Measurements from ENCODE around the gene ITGB1.
"Not testable (repeated sequence)": the region's sequence is repeated elsewhere in the genome, so short reads cannot be mapped to it uniquely, and the experiment has no call there.

The ITGB1 gene

DNA sequence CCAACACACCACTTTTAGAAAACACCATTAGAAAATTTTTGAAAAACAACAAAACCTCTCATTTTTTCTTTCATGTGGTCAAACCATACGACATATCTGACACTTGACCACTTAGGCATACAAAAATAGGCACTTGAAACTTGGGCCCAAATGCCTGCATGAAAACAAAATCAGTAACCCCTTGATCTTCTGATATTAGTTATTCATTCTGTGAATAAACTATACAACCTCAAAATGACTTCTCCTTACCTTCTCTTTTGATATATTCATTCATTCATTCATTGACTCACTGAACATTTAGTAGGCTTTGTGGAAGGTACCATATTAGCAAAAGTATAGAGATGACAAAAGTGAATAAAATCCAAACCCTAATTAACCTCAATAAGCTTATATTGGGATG lies 26.4 kb downstream of the ITGB1 start:
- DNase-seq = no peak

- no peak for DNase-seq
These were observed 28.0 kb downstream of the ITGB1 start for GRCh38 chr10:32930036-32930435.

- DNase-seq = no peak
These were observed 28.4 kb downstream of the ITGB1 start for GRCh38 chr10:32929634-32930033.

GRCh38 chr10:32927750-32928149 lies 30.3 kb downstream of the ITGB1 start:
- DNase-seq = no peak

GRCh38 chr10:32923849-32924248 lies 34.2 kb downstream of the ITGB1 start:
- no peak for DNase-seq

DNA sequence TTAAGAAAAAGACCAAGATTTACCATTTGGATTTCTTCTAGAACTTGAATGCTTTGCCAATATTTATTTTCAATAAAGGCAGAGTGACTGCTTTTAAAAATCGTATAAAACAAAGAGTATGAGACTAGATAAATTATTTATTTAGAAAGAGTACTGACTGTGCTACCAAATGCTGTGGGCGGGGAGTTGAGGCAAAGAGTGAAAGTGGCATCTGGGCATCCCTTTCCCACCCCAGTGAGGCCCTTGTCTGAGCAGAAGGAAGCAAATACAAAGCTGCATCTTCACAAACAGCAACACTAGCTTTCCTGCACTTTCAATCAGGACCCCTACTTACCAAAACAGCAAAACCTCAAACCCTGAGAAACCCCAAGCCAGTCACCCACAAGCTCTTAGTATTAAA lies 34.9 kb downstream of the ITGB1 start:
- no peak for DNase-seq

DNA sequence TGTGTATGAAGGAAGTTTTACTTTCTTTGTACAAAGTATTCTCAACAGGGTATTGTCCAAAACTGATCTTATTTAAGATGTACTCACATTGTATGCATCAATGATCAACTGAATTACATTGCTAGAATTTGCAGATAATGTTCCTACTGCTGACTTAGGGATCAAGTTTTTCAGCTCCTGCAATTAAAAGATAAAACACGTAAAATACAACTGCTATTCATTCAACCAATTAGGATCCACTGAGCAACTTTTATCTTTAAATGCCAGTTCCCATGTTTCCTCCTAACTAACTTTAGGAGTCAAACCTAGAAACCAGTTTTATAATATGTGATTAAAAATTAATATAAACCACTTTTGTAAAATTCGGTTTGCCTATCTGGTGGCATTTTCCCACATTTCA lies 35.9 kb downstream of the ITGB1 start:
- no peak for DNase-seq

DNA sequence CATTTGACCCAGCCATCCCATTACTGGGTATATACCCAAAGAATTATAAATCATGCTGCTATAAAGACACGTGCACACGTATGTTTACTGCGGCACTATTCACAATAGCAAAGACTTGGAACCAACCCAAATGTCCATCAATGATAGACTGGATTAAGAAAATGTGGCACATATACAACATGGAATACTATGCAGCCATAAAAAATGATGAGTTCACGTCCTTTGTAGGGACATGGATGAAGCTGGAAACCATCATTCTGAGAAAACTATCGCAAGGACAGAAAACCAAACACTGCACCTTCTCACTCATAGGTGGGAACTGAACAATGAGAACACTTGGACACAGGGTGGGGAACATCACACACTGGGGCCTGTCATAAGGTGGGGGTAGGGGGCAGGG lies 40.2 kb downstream of the ITGB1 start:
- not testable (repeated sequence) for DNase-seq

DNA sequence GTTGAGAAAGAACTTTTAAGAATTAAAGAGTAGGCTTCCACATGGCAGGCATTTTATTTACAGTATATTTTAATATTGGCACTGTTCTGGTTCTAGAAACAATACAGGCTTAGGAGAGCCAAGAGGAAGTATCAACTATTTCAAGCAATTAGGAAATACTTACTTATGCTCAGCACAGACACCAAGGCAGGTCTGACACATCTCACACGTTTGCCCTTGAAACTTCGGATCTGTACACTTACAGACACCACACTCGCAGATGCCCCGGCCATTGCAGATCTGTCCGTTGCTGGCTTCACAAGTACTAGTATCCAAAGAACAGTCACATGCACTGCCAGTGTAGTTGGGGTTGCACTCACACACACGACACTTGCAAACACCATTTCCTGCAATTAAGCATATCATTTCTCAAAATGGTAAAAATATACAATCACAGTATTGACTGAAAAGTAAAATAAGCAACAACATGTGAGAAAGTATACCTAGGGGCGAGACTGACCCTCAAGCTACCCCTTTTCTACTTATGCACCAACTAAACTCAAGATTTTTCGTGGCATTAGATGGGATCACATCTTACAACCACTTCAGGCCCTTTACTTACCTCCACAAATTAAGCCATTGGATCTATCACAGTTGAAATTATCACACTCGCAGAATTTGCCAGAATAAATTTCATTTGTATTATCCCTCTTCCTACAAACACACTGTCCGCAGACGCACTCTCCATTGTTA lies 46.6 kb downstream of the ITGB1 start:
- no peak for DNase-seq

GRCh38 chr10:32909970-32910369 lies 48.1 kb downstream of the ITGB1 start:
- DNase-seq = not testable (repeated sequence)

DNA sequence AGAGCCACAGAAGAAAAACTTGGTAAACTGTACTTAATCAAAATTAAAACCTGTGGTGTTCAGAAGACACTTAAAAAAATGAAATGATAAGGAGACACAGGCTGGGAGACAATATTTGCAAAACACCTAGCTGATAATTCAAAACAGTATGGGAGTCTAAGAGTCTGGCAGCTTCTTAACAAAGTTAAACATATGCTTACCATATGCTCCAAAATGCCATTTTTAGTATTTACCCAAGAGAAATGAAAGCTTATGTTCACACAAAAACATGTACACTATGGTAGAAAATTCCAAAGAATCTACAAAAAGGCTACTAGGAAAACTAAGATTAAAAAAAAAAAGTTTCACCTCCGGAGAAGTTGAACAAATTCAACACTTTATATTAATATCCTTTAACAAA lies 48.6 kb downstream of the ITGB1 start:
- DNase-seq = no peak

DNA sequence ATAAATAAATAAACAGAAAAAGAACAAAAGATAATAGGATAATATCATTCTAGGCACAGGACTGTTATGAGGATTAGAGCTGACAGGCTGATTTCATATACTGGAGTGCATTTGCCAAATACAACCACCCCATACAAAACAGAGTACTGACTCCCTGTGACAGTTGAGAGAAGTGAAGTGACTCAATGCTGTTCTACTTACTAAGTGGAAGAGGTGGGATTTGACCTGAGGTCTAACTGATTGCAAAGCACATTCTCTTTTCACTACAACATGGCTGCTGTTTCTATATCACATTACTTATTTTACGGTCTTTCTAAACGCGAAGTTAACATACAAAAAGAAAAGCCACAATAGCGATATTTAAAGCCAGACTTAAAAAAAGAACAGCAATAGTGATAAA lies 51.4 kb downstream of the ITGB1 start:
- DNase-seq = no peak

DNA sequence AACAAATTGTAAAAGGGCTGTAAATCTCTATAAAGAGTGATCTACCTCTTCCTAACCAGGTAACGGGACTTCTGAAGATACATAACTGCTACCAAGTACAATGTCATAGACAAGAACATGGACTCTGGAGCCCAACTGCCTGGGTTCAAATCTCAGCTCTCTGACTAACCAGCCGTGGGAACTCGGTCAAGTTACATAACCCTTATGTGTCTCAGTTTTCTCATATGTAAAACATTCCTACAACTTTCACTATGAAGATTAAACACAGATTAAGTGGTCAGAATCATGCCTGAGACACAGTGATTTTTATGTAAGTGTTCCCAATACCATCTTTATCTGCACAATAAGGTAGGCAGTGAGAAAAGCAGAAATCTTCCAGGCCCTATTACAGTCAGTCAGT lies 52.6 kb downstream of the ITGB1 start:
- DNase-seq = no peak

GRCh38 chr10:32901815-32902214 lies 56.2 kb downstream of the ITGB1 start:
- DNase-seq = no peak

- DNase-seq = not testable (repeated sequence)
These were observed 62.6 kb downstream of the ITGB1 start for GRCh38 chr10:32895200-32895968.

GRCh38 chr10:32893916-32894664 lies 63.9 kb downstream of the ITGB1 start:
- no peak for DNase-seq

DNA sequence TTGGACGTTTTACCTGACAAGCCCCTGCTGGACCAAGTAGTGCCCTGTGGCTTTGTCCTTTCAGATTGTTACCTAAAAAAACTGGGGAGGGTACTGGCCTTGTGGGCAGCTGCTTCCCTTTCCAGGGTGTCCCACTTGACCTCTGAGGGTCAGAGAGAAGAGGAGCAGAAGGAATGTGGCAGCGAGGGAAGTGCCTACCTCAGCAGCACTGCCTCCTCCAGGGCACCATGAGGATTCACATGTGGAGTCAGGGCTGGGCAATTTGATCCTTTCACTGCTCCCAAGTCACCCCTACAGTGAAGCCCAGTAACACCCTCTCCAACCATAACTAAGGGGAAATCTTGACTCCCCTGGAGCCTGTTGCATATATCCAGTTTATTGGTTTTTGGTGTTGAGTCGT lies 64.6 kb downstream of the ITGB1 start:
- no peak for DNase-seq

DNA sequence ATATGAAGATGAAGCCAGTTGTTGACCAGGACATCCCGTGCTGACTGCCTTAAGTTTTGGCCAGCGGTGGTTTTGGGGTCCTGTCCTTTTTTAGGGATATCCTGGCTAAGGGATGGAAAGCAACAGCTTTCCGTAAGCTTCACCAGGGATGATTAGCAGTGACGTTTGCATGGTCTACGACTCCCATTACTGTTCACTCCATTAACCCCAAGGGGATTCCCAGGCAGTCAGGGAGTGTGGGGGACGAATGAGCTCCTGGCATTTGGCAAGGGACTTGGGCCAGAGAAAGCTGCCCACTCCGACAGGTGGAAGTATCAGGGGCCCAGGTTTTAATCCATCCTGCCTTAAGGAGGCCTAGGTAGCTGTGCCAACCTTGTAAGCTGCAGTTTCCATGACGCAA lies 66.8 kb downstream of the ITGB1 start:
- DNase-seq = no peak

- no peak for DNase-seq
These were observed 67.6 kb downstream of the ITGB1 start for GRCh38 chr10:32890444-32890843.

DNA sequence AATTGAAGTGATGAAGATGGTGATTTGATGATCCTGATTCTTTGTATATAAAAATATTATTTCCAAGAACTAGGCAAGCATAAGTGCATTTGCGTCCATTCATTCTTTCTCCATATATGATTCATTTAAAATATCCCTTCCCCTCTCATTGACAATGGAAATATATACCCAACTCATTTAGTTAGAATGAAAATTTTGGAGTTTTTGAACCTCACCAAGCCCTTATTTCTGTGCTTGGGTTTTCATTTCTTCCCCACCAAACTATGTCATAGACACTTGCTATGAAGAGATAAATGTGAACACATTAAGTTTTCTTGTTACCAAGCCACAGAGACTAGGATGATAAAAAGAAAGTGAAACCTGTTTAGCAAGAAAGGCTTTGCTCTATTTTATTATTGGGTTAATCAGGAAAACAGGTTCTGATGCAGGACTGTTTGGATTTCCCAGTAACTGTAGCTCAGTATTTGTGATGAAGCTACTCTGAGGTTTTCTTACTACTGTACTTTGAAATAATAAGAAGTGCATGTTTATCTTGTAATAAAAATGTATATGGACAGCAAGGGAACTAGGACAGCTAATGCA lies 68.3 kb downstream of the ITGB1 start:
- no peak for DNase-seq

- DNase-seq = no peak
These were observed 69.7 kb downstream of the ITGB1 start for GRCh38 chr10:32888161-32888927.

DNA sequence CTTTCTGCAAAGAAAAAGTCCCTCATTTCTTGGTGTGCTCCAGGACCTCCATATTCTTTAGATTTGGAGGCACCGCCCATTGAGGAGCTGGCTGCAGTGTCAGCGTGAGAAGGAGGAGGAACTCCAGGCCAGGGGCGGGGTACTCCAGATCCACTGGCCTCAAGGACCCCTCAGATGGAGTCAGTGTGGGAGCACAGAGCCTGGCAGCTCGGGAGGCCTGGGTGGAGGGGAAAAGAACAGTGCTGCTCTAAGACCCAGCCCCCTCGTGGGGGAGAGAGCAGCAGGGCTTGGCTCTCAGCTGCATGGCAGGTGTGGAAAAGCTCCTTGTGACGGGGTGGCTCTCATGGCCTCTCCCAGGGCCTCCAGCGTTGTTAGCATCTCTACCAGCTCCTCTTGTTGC lies 70.5 kb downstream of the ITGB1 start:
- DNase-seq = no peak

DNA sequence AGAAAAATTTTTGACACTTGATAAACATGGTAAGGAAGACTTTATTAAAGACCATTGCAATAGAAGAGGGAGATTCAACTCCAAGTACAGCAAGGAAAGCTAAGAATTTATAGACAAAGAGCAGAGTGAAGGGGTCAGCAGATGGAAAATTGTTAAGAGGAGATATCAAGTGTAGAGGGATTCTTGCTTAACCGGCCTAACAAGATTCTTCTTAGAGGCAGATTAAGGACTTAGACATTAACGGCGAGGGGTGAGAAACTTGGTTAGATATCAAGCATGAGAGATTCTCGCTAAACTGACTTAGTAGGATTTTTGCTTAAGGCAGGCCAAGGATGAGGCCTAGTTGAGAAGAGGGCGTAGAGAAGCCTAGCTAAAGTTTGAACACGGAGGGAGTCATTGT lies 76.0 kb downstream of the ITGB1 start:
- no peak for DNase-seq
